Medulla oblongata (tissue), 1 donor: ENCODE results near the gene GPAM.
A peak's percentile ranks its signal among the peaks of the same experiment; 100 is the strongest.
"Not testable (repeated sequence)": the region's sequence is repeated elsewhere in the genome, so short reads cannot be mapped to it uniquely, and the experiment has no call there.

Experiments
- DNase-seq: peaks from one replicate; pipeline ENCODE4 v3.0.0-alpha.2; 2015; ENCODE audit errors: extremely low spot score

GPAM gene

DNA sequence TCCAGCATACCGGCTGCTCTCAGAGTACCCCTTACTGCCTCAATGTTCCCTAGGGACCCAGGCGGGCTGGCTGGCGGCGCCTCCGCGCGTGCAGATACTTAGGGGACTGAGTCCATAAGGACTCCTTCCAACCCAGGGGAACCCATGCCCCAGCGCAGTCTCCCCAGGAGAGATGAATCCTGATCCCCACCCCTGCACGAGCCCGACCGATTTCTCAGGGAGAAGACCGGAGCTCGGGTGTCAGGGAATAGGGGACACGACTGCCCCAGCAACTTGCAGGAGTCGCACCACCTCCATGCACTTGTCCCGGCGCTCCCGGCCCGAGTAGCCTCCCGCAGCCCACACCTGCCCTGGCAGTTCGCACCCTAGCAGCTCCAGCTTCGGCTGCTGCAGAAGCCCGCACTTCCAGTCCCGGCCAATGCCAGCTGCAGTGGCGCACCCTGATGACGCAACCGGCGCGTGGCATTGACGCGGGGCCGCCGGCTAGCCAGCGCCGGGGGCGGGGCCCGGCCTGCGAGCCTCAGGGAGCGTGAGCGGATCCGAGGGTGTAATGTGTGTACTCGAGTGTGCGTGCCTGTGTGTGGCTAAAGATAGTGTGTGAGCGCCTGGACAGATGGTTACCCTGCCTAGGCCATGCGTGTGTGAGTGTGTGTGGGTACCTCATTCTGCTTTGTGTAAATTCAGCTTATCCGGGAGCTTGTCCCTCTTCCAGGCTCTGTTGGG is at the start of gene GPAM:
Gene GPAM, minus strand, starts transcription at position 437 of the 723 bp plus-strand sequence. CDS start 1,981 bp downstream, outside the sequence.
- DNase-seq: peak; percentile 94

DNA sequence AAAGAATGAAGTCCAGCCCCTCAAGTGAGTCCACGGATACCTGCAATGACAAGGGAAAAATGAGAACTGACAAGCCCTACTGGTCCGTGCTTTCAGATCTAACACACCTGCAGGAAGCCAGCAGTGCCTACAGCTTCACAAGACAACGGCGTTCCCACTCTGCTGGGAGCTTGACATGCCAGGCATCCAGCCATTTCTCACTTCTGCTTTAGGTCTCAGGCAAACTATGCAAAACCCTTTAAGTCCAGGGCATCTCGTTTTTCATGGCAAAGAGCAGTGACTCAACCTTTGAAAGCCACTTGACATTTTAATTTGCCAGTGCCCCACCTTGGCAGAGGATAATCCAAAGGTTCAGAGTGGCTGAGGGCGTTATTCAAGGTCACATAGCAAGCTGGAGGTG is 49.1 kb upstream of the GPAM start:
- peak; percentile 26 for DNase-seq

- DNase-seq: no peak
Observed at GRCh38 chr10:112231602-112232400, 48.2 kb upstream of the GPAM start.

DNA sequence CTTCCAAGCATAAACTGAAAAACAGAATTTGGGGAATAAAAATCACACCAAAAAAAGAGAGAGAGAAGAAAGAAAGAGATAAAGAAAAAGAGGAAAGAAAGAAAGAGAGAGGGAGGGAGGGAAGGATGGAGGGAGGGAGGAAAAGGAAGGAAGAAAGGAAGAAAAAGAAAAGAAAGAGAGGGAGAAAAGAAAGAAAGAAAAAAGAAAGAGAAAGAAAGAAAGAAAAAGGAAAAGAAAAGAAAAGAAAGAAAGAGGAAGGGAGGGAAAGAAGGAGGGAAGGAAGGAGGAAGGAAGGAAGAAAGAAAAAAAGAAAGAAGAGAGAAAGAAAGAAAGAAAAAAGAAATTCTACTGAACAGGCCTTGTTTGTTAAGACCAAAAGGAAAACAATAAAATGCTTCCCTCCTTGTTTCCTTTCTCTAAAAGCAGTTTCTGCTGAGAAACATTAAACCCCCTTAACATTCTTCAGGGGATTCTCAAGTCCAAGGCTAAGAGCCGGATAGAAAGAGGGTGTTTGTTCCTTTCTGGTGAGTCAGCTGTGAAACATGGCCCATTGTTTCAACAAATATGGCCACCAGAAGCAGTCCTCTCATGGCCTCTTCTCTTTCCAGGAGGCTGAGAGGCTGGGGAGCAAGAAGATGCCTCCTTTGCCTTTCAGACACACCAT is 46.9 kb upstream of the GPAM start:
- no peak for DNase-seq

DNA sequence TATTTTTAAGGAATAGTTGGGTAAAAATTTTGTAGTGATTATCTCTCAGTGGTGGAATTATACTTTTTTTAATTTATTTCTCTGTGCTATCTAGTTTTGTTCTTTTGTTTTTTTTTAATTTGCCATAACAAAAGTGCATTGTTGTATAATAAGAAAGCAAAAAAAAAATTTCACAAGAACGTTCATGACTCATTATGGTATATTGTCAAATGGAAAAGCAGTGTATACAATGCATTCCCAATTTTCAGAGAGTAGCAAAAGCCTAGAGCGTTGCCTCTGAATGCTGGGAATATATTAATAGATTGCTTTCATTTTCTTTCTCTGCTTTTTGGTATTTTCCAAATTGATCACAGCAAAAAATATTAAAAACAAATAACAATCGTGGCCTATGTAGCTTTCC is 46.3 kb upstream of the GPAM start:
- no peak for DNase-seq

- DNase-seq: no peak
Observed at GRCh38 chr10:112229096-112229495, 45.5 kb upstream of the GPAM start.

DNA sequence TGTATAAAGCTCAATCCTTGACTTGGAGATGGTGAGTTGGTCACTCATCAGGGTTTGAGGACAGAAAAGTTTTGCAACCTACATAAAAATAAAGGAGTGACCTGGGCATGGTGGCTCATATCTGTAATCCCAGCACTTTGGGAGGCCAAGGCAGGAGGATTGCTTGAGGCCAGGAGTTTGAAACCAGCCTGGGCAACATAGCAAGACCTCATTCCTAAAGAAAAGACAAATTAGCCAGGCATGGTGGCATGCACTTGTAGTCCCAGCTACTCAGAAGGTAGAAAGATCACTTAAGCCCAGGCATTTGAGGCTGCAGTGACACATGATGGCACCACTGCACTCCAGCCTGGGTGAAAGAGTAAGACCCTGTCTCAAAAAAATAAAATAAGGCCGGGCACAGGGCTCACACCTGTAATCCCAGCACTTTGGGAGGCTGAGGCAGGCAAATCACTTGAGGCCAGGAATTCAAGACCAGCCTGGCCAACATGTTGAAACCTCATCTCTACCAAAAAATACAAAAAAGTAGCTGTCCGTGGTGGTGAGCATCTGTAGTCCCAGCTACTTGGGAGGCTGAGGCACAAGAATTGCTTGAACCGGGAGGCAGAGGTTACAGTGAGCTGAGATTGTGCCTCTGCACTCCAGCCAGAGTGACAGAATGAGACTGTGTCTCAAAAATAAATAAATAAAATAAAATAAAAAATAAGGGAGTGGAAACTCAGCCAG is 45.0 kb upstream of the GPAM start:
- not testable (repeated sequence) for DNase-seq

- no peak for DNase-seq
Observed at GRCh38 chr10:112227331-112227987, 43.9 kb upstream of the GPAM start.

GRCh38 chr10:112226439-112227248 is 43.1 kb upstream of the GPAM start:
- DNase-seq: no peak

DNA sequence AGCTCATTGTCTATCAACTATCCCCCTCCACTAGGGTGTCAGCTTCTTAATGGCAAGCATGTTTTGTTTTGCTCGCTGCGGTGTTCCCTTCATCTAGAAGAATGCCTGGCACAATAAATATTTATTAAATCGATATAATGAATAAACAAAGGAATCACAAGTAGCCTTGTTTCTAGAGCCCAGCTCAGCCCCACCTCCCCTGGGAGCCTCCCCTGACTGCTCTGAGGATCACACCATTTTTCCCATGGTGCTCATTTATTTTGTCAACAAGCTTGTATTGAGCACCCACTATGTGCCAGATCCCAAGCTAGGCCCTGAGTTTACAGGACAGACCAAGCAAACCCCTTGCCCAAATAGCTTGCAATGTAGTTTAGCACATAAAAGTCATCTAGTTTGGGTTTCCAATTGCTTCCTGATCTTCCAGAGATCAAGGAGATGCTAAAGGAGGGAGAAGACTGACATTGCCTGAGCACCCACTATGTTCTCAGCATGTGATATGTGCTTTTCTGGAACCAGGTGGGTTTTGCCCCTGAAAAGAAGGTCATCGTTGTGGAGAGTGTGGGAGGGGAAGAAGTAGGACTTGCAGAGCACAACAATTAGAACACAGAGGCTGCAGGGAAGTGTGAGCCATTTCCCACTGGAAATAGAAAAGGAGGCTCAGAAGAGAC is 42.3 kb upstream of the GPAM start:
- DNase-seq: no peak

DNA sequence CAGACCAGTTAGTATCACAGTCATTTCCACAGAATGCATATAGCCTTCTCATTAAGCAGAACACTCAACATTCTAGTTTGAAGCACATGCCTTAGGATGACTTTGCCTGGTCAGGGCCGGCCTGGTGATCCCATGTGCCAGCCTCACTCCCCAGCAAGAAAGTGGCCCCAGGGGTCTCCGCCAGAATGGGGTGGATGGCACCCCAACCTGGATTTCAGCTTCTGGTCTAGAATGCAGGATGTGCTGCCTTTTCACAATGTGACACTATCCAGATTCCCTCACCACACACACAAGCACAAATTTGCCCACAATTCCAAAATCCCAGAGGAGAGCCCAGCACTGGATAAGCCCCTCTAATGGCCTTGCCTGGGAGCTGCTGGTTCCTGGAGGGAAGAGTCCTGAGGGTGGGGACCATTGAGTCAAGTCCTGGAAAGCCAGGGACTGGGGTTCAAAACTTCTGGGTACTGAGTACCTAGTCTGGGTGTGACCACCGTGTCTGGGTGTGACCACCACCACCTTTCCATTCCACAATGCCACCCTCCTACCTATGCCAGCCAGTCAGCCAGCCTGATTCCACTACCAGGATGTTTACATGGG is 41.5 kb upstream of the GPAM start:
- DNase-seq: no peak

GRCh38 chr10:112223725-112224124 is 40.2 kb upstream of the GPAM start:
- no peak for DNase-seq

DNA sequence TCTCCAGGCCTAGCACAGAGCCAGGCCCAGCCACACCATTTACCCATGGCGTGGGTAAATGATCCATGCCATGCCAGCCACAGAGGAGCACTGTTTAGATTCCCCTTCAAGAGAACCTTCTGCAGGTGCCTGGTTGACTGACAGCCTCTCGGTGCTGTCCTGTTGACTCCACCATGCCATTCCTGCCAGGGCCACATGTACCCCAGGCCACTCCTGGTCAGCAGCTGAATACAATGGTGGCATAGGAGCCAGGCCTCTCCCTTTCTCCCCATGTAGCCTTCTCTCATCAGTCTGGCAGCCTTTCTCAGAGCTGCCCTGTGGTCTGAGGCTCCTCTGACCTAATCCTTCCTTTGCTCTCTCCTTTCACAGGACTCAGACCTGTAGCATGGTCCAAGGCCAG is 39.2 kb upstream of the GPAM start:
- DNase-seq: no peak

DNA sequence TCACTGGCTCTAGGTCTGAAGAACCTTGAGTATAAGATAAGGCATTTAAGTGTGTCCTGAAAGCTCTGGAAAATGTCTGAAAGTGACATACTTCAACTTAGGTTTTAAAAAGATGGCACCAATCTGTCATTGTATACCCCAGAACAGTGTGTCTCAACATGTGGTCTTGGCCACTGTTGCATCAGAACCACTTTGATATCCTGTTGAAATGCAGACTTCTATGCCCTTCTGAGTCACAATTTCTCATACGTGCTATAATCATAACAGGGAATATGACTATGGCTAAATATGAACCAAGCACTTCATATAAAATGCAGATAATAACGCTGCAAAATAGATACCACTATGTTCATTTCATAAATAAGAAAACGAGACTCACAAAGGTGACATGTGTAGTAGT is 38.0 kb upstream of the GPAM start:
- DNase-seq: no peak

DNA sequence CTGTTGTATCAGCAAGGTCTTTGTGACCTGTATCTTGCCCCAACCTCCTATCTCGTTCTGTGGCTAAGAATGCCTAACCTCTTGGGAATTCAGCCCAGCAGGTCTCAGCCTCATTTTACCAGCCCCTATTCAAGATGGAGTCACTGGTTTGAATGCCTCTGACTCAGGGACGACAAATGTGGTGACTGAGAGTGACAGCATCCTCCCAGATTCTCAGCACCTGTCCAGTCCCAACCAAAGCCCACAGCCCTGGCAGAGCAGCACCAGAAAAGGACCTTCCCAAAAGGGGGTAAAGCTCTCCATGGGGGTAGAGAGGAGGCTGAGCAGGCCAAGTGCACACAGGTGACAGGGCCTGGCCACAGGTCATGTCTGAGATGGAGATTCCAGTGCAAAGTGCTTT is 35.4 kb upstream of the GPAM start:
- DNase-seq: no peak

DNA sequence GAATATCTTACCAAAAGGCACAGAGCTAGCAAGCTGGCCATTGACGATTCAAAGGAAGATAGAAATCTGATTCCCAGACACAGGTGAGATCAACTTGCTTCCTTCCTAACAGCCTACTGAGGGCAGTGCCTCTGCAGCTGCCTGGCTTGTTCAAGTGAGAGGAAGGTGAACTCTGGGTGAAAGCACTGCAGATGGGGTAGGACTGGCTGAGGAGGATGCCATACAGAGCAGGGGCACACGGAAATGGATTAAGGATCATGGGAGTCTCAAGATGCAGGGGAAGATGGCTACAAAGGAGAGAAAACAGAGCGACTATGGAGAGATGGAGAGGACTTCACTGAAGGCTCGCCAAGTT is 34.4 kb upstream of the GPAM start:
- DNase-seq: no peak

- peak; percentile 10 for DNase-seq
Observed at GRCh38 chr10:112217386-112218035, 33.9 kb upstream of the GPAM start.

- no peak for DNase-seq
Observed at GRCh38 chr10:112216966-112217365, 33.4 kb upstream of the GPAM start.

- DNase-seq: no peak
Observed at GRCh38 chr10:112216151-112216550, 32.6 kb upstream of the GPAM start.
